HepG2 (cell line): Measurements from ENCODE around the gene HYOU1. TPM values are rescaled to one million over a fixed set of nuclear protein-coding genes. Genes with fewer than 3 reads are reported as not detected.

Experiments
- ATAC-seq: fragments of 200-7000 bp; cut with Tn5 transposase; 3 replicates; pipeline ENCODE4 v1.9.1; 2020; ENCODE audit warnings: mild to moderate bottlenecking, moderate library complexity
- BruUV-seq: library from RNA; stranded (reverse); fragments of 400-500 nt; replicated peaks from 2 replicates; lab custom pipeline; 2021; lab: Mats Ljungman, UMichigan
- CTCF ChIA-PET: fragments of 300-600 bp; formaldehyde crosslinking; extraction: SDS; loops from one replicate; lab custom pipeline; 2021; ENCODE audit warnings: low total read pairs, inconsistent platforms, low intra/inter-chr PET ratio; lab: Yijun Ruan, JAX
- POLR2A ChIA-PET: fragments of 350-600 bp; sonication (Branson Sonifier 250); formaldehyde crosslinking; loops from one replicate; lab custom pipeline; 2020; ENCODE audit warnings: antibody characterized with exemption, inconsistent platforms; lab: Yijun Ruan, JAX
- DNase-seq: peaks from one replicate; pipeline ENCODE4 v3.0.0-alpha.2; 2015; ENCODE audit warnings: low spot score
- FAIRE-seq: peaks from 3 replicates; lab custom pipeline; 2011; peaks lifted over from hg19 to GRCh38; lab: Jason Lieb, UNC
- H2AFZ ChIP-seq: one replicate; pipeline ENCODE4 v1.6.1; 2011; ENCODE audit warnings: low read length, inconsistent platforms
- H3K27ac ChIP-seq: fragments of 300-600 bp; 3 replicates; pipeline ENCODE4 v1.8.0; 2011; ENCODE audit warnings: mixed run types, mild to moderate bottlenecking, mixed read lengths, low read length, inconsistent platforms; ENCODE audit not compliant: insufficient read depth; ENCODE audit errors: extremely low read length
- H3K27me3 ChIP-seq, 2 experiments: fragments of 200-600 bp in 1 of 2; 2 replicates in 1 of 2; 3 replicates in 1 of 2; pipeline versions ENCODE4 v1.6.0 to v1.8.0; 2011; ENCODE audit warnings: low read length in 2 of 2, mild to moderate bottlenecking in 2 of 2, moderate library complexity in 2 of 2, inconsistent platforms in 1 of 2; ENCODE audit not compliant: insufficient read depth in 2 of 2, control insufficient read depth in 1 of 2
- H3K36me3 ChIP-seq, 2 experiments: fragments of 200-600 bp in 1 of 2; replicated peaks in 1 of 2; 2 replicates in 1 of 2; 3 replicates in 1 of 2; pipeline versions ENCODE4 v1.5.1 to v1.8.0; 2011; ENCODE audit warnings: low read length in 2 of 2, inconsistent platforms in 1 of 2; ENCODE audit not compliant: insufficient read depth in 2 of 2, control insufficient read depth in 1 of 2
- H3K4me1 ChIP-seq: 2 replicates; pipeline ENCODE4 v1.5.1; 2012; ENCODE audit warnings: low read length, inconsistent platforms; ENCODE audit not compliant: insufficient read depth
- H3K4me2 ChIP-seq: 2 replicates; pipeline ENCODE4 v1.6.0; 2011; ENCODE audit warnings: low read depth, low read length, inconsistent platforms
- H3K4me3 ChIP-seq, 3 experiments: fragments of 200-600 bp in 1 of 3; sonication (generic), shearing (Covaris generic) in 1 of 3; replicated peaks in 1 of 3; 2 replicates each; pipeline ENCODE4 v1.5.1; 2011 to 2016; ENCODE audit warnings: low read length in 3 of 3, inconsistent platforms in 2 of 3, low read depth in 2 of 3, mild to moderate bottlenecking in 2 of 3, control low read depth in 1 of 3, mixed read lengths in 1 of 3; ENCODE audit not compliant: insufficient read depth in 1 of 3
- H3K79me2 ChIP-seq: one replicate; pipeline ENCODE4 v1.6.1; 2011; ENCODE audit warnings: low read length, inconsistent platforms; ENCODE audit not compliant: insufficient read depth
- H3K9ac ChIP-seq: 2 replicates; pipeline ENCODE4 v1.6.0; 2011; ENCODE audit warnings: mild to moderate bottlenecking, low read depth, low read length, inconsistent platforms; ENCODE audit not compliant: insufficient read depth
- H3K9me3 ChIP-seq: 2 replicates; pipeline ENCODE4 v1.5.1; 2012; ENCODE audit warnings: mild to moderate bottlenecking, low read length
- H4K20me1 ChIP-seq: 2 replicates; pipeline ENCODE4 v1.6.0; 2011; ENCODE audit warnings: inconsistent platforms, mild to moderate bottlenecking, low read length, moderate library complexity; ENCODE audit not compliant: insufficient read depth
- FOXK1 ChIP-seq: sonication (generic); formaldehyde crosslinking; IDR thresholded peaks from 2 replicates; pipeline ENCODE4 v1.4.0; 2020; ENCODE audit warnings: low read depth, missing genetic modification reagents, borderline replicate concordance
- GTF3A ChIP-seq: sonication (generic); formaldehyde crosslinking; conservative IDR thresholded peaks from 2 replicates; pipeline ENCODE4 v1.4.0; 2020; ENCODE audit warnings: mild to moderate bottlenecking, missing genetic modification reagents
- HIVEP1 ChIP-seq: sonication (generic); formaldehyde crosslinking; IDR thresholded peaks from 2 replicates; pipeline ENCODE4 v1.4.0; 2020; ENCODE audit warnings: mild to moderate bottlenecking, missing genetic modification reagents
- KDM6A ChIP-seq: IDR thresholded peaks from 2 replicates; pipeline ENCODE4 v1.6.1; 2016; ENCODE audit warnings: low read depth
- NRL ChIP-seq: sonication (generic); formaldehyde crosslinking; IDR thresholded peaks from 2 replicates; pipeline ENCODE4 v1.5.0; 2020; ENCODE audit warnings: missing genetic modification reagents, mild to moderate bottlenecking, moderate library complexity, borderline replicate concordance
- ZBTB3 ChIP-seq: sonication (generic); formaldehyde crosslinking; IDR thresholded peaks from 2 replicates; pipeline ENCODE4 v1.4.0; 2020; ENCODE audit warnings: low read depth, mild to moderate bottlenecking, moderate library complexity, missing genetic modification reagents, borderline replicate concordance
- ZNF235 ChIP-seq: sonication (generic); formaldehyde crosslinking; IDR thresholded peaks from 2 replicates; pipeline ENCODE4 v1.8.1; 2023; ENCODE audit warnings: mild to moderate bottlenecking, missing genetic modification reagents, borderline replicate concordance
- ZNF878 ChIP-seq: sonication (generic); formaldehyde crosslinking; IDR thresholded peaks from 2 replicates; pipeline ENCODE4 v1.8.1; 2023; ENCODE audit warnings: mild to moderate bottlenecking, missing genetic modification reagents, moderate library complexity
- WGBS: methylation state at CpG from one replicate; pipeline ENCODE4 v1.1.6; 2017; ENCODE audit warnings: low lambda C conversion rate; 5-methylcytosine and 5-hydroxymethylcytosine counted together
- in situ Hi-C: cut with HindIII; loops from 2 replicates; pipeline ENCODE4 v1.10.0; 2017; ENCODE audit warnings: low pct_unique_long_range_greater_than_20kb; ENCODE audit not compliant: extremely low pct_ligation_motif_present
- intact Hi-C: fragments of 100-400 bp; cut with micrococcal nuclease; formaldehyde crosslinking; loops from one replicate; pipeline ENCODE4 v1.10.0; 2022; ENCODE audit not compliant: unreplicated experiment
- polyA plus RNA-seq, 8 experiments: library from polyadenylated mRNA; depleted of rRNA in 3 of 8; stranded (reverse) in 7 of 8; unstranded in 1 of 8; fragments of >200 nt; fragmentation: Illumina TruSeq in 4 of 8; extraction: Trizol in 4 of 8; gene quantifications; 2 replicates each; pipeline versions ENCODE4 v1.2.1 to v1.2.3, GENCODE V29; 2011 to 2016; ENCODE audit warnings: low read depth in 4 of 8, missing spikeins in 1 of 8, mixed read lengths in 1 of 8; ENCODE audit not compliant: insufficient read depth in 1 of 8
- total RNA-seq, 5 experiments: library from RNA; depleted of rRNA; stranded (reverse); fragments of >200 nt; fragmentation: Illumina TruSeq; extraction: Trizol; gene quantifications; 2 replicates each; pipeline ENCODE4 v1.2.3, GENCODE V29; 2016; ENCODE audit warnings: low read depth in 1 of 5
- TF ChIP-seq, protein P1 (sequence below): sonication (generic); formaldehyde crosslinking; IDR thresholded peaks from 2 replicates; pipeline ENCODE4 v1.5.0; 2020; ENCODE audit warnings: missing genetic modification reagents
- TF ChIP-seq, protein P2 (sequence below): sonication (generic); formaldehyde crosslinking; IDR thresholded peaks from 2 replicates; pipeline ENCODE4 v1.9.0; 2021; ENCODE audit warnings: missing genetic modification reagents, borderline replicate concordance
- TF ChIP-seq, protein P3 (sequence below): sonication (generic); formaldehyde crosslinking; IDR thresholded peaks from 2 replicates; pipeline ENCODE4 v1.5.0; 2020; ENCODE audit warnings: missing genetic modification reagents
- TF ChIP-seq, protein P4 (sequence below): sonication (generic); formaldehyde crosslinking; IDR thresholded peaks from 2 replicates; pipeline ENCODE4 v1.8.0; 2022; ENCODE audit warnings: missing genetic modification reagents, mild to moderate bottlenecking, moderate library complexity, borderline replicate concordance
- TF ChIP-seq, protein P5 (sequence below): sonication (generic); formaldehyde crosslinking; IDR thresholded peaks from 2 replicates; pipeline ENCODE4 v1.8.1; 2023; ENCODE audit warnings: mild to moderate bottlenecking, missing genetic modification reagents
- TF ChIP-seq, protein P6 (sequence below): IDR thresholded peaks from 2 replicates; pipeline ENCODE4 v1.6.1; 2012; ENCODE audit warnings: low read depth, low read length, improper control_type of control experiment

HYOU1 gene
- total and polyA plus RNA-seq, 2 of the 13 experiments (the other 11 are each of a cell fraction or from before 2014, with no cell fraction given): 127 to 155 TPM

DNA sequence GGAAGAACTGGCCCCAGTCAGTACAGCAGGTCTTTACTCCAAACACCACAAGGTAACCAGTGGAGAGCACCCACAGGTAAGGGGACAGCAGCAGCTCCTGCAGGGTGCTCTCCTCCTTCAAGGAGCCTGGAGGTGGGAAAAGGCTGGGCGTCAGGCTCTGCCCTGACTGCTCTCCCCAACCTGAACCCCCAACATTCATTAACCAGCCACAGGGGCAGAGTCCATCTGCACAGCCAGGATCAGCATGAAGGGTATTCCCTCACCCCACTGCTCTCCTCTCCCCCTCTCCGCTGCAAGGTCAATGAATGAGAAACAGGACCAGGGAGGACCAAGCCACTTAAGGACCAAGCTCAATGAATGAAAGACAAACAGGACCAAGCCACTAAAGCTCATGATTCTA lies 30.0 kb downstream of the HYOU1 start:
- Histone ChIP-seq H3K27ac (peak overlapping the region; percentile 77), H4K20me1 (peaks cover 5% of the 10 kb centered on the region; the same call in 1 of the 2 replicates), H3K4me3 (peak overlapping the region; percentile 31 to 82 (median 79); a peak in 5 of 6 replicates), H2AFZ (no peak overlapping the region), H3K9ac (peak overlapping the region; percentile 77), H3K27me3 (no peaks in the 10 kb centered on the region; a peak in 1 of 5 replicates), H3K36me3 (peaks cover 4% of the 10 kb centered on the region in 2 experiments; a peak in 3 of 5 replicates), H3K79me2 (peaks cover 53% of the 10 kb centered on the region), H3K9me3 (no peaks in the 10 kb centered on the region), H3K4me1 (peaks cover 82% of the 10 kb centered on the region), H3K4me2 (peak overlapping the region; percentile 99)
- ChIA-PET POLR2A (interaction anchor here (1.2 to 4.8 kb wide), 5 partner anchors 8 to 116 kb away, joined by 3 to 45 read pairs (median 8); partner anchors contain the start of genes CENATAC, HMBS, HYOU1 and RPS25), CTCF (no interaction called here)
- 8% methylated on average over 2 of the region's 2 CpGs for WGBS
- DNase-seq (peak; percentile 59), ATAC-seq (peak; percentile 45), FAIRE-seq (peak; percentile 95)
- no TSS peak for BruUV-seq
- intact Hi-C loops (no loop called here), in situ Hi-C loops (no loop called here)
- peak; percentile 53; the same call in 1 of the 2 replicates for TF ChIP-seq HIVEP1 (CRISPR knock-in tag)
- TF ChIP-seq ZNF878 (CRISPR knock-in tag): no peak
- no peak for TF ChIP-seq ZNF235
- no peak for TF ChIP-seq GTF3A (CRISPR knock-in tag)
- TF ChIP-seq, protein P1, sequence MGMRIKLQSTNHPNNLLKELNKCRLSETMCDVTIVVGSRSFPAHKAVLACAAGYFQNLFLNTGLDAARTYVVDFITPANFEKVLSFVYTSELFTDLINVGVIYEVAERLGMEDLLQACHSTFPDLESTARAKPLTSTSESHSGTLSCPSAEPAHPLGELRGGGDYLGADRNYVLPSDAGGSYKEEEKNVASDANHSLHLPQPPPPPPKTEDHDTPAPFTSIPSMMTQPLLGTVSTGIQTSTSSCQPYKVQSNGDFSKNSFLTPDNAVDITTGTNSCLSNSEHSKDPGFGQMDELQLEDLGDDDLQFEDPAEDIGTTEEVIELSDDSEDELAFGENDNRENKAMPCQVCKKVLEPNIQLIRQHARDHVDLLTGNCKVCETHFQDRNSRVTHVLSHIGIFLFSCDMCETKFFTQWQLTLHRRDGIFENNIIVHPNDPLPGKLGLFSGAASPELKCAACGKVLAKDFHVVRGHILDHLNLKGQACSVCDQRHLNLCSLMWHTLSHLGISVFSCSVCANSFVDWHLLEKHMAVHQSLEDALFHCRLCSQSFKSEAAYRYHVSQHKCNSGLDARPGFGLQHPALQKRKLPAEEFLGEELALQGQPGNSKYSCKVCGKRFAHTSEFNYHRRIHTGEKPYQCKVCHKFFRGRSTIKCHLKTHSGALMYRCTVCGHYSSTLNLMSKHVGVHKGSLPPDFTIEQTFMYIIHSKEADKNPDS (CRISPR knock-in tag): no peak
- TF ChIP-seq NRL (CRISPR knock-in tag): no peak
- TF ChIP-seq, protein P2, sequence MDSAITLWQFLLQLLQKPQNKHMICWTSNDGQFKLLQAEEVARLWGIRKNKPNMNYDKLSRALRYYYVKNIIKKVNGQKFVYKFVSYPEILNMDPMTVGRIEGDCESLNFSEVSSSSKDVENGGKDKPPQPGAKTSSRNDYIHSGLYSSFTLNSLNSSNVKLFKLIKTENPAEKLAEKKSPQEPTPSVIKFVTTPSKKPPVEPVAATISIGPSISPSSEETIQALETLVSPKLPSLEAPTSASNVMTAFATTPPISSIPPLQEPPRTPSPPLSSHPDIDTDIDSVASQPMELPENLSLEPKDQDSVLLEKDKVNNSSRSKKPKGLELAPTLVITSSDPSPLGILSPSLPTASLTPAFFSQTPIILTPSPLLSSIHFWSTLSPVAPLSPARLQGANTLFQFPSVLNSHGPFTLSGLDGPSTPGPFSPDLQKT: no peak
- TF ChIP-seq KDM6A (CRISPR knock-in tag): 0 out of 2 replicates have a peak, but pooled peaks have one; percentile 23
- TF ChIP-seq ZBTB3 (CRISPR knock-in tag): no peak
- TF ChIP-seq, protein P3, sequence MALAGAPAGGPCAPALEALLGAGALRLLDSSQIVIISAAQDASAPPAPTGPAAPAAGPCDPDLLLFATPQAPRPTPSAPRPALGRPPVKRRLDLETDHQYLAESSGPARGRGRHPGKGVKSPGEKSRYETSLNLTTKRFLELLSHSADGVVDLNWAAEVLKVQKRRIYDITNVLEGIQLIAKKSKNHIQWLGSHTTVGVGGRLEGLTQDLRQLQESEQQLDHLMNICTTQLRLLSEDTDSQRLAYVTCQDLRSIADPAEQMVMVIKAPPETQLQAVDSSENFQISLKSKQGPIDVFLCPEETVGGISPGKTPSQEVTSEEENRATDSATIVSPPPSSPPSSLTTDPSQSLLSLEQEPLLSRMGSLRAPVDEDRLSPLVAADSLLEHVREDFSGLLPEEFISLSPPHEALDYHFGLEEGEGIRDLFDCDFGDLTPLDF (CRISPR knock-in tag): no peak
- TF ChIP-seq, protein P4, sequence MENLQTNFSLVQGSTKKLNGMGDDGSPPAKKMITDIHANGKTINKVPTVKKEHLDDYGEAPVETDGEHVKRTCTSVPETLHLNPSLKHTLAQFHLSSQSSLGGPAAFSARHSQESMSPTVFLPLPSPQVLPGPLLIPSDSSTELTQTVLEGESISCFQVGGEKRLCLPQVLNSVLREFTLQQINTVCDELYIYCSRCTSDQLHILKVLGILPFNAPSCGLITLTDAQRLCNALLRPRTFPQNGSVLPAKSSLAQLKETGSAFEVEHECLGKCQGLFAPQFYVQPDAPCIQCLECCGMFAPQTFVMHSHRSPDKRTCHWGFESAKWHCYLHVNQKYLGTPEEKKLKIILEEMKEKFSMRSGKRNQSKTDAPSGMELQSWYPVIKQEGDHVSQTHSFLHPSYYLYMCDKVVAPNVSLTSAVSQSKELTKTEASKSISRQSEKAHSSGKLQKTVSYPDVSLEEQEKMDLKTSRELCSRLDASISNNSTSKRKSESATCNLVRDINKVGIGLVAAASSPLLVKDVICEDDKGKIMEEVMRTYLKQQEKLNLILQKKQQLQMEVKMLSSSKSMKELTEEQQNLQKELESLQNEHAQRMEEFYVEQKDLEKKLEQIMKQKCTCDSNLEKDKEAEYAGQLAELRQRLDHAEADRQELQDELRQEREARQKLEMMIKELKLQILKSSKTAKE (CRISPR knock-in tag): no peak
- TF ChIP-seq, protein P5, sequence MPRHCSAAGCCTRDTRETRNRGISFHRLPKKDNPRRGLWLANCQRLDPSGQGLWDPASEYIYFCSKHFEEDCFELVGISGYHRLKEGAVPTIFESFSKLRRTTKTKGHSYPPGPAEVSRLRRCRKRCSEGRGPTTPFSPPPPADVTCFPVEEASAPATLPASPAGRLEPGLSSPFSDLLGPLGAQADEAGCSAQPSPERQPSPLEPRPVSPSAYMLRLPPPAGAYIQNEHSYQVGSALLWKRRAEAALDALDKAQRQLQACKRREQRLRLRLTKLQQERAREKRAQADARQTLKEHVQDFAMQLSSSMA (CRISPR knock-in tag): no peak
- TF ChIP-seq FOXK1: no peak
- TF ChIP-seq, protein P6, sequence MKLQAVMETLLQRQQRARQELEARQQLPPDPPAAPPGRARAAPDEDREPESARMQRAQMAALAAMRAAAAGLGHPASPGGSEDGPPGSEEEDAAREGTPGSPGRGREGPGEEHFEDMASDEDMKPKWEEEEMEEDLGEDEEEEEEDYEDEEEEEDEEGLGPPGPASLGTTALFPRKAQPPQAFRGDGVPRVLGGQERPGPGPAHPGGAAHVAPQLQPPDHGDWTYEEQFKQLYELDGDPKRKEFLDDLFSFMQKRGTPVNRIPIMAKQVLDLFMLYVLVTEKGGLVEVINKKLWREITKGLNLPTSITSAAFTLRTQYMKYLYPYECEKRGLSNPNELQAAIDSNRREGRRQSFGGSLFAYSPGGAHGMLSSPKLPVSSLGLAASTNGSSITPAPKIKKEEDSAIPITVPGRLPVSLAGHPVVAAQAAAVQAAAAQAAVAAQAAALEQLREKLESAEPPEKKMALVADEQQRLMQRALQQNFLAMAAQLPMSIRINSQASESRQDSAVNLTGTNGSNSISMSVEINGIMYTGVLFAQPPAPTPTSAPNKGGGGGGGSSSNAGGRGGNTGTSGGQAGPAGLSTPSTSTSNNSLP: no peak
